Upper lobe of right lung (tissue), 1 donor: ENCODE measurements around the gene PPARD. TPM values are rescaled to one million over a fixed set of nuclear protein-coding genes. Genes with fewer than 3 reads are reported as not detected.
"Not testable (repeated sequence)": the region's sequence is repeated elsewhere in the genome, so short reads cannot be mapped to it uniquely, and the experiment has no call there.

Experiments
- ATAC-seq: fragments of 200-7000 bp; cut with Tn5 transposase; one replicate; pipeline ENCODE4 v1.9.1; 2020; ENCODE audit warnings: mild to moderate bottlenecking, moderate library complexity
- DNase-seq: peaks from one replicate; pipeline ENCODE4 v3.0.0-alpha.2; 2020
- H3K27ac ChIP-seq: fragments of 200-600 bp; one replicate; pipeline ENCODE4 v1.8.0; 2022
- H3K27me3 ChIP-seq: fragments of 200-600 bp; one replicate; pipeline ENCODE4 v1.8.0; 2022; ENCODE audit warnings: mild to moderate bottlenecking
- H3K36me3 ChIP-seq: fragments of 200-600 bp; one replicate; pipeline ENCODE4 v1.8.0; 2022
- H3K4me1 ChIP-seq: fragments of 200-600 bp; one replicate; pipeline ENCODE4 v1.8.0; 2022
- H3K4me3 ChIP-seq: fragments of 200-600 bp; one replicate; pipeline ENCODE4 v1.8.0; 2022; ENCODE audit warnings: mild to moderate bottlenecking
- H3K9me3 ChIP-seq: fragments of 200-600 bp; one replicate; pipeline ENCODE4 v1.8.0; 2022
- intact Hi-C: fragments of 100-400 bp; cut with DNase I; formaldehyde crosslinking; loops from one replicate; pipeline ENCODE4 v1.11.0; 2022
- total RNA-seq: library from RNA; stranded (reverse); fragmentation: NEBNext Ultra II Directional; extraction: Animal tissue kit (Norgen Biotek cat#: 25700); gene quantifications from one replicate; pipeline ENCODE4 v1.2.1, GENCODE V29; 2021
- TF ChIP-seq, protein P1 (sequence below): fragments of 200-600 bp; IDR thresholded peaks from one replicate; pipeline ENCODE4 v1.8.0; 2022; ENCODE audit warnings: antibody characterized with exemption
- donor health status: DM: no; HTN: yes; CAD: no; lungs with severe emphysema.

The PPARD gene
- total RNA-seq, 1 donor from 2014 or later, result 31.6 TPM

DNA sequence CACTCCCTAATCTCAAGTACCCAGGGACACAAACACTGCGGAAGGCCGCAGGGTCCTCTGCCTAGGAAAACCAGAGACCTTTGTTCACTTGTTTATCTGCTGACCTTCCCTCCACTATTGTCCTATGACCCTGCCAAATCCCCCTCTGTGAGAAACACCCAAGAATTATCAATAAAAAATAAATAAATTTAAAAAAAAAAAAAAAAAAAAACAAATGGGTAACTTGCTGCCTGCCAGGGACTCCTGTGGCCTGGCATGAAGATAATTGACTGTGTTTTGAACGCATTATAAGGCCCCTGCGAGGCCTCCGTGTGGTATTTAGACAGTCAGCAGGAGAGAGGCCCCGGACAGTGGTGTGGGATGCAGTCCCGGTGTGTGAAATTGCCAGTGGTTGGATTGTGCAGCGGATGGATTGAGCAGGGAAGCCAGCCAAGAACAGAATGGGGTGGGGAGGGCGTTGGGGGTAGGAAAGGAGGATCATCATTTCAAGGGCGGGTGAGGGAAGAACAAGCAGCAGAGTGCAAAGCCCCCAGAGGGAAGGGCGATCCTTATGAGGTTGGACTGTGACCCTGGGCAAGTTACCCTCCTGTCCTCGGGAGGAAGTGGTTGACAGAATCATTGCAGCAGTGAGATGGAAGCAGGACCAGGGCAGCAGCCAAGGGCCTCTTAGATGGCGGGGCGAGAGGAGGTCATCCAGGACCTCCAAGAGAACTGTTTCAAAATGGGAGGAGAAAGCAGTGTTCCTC is 43.3 kb downstream of the PPARD start:
- no peak overlapping the region for H3K27ac ChIP-seq
- no peaks in the 10 kb centered on the region for H3K9me3 ChIP-seq
- intact Hi-C loops, result no loop called here
- H3K4me3 ChIP-seq, result no peak overlapping the region
- H3K36me3 ChIP-seq, result no peaks in the 10 kb centered on the region
- TF ChIP-seq, protein P1, sequence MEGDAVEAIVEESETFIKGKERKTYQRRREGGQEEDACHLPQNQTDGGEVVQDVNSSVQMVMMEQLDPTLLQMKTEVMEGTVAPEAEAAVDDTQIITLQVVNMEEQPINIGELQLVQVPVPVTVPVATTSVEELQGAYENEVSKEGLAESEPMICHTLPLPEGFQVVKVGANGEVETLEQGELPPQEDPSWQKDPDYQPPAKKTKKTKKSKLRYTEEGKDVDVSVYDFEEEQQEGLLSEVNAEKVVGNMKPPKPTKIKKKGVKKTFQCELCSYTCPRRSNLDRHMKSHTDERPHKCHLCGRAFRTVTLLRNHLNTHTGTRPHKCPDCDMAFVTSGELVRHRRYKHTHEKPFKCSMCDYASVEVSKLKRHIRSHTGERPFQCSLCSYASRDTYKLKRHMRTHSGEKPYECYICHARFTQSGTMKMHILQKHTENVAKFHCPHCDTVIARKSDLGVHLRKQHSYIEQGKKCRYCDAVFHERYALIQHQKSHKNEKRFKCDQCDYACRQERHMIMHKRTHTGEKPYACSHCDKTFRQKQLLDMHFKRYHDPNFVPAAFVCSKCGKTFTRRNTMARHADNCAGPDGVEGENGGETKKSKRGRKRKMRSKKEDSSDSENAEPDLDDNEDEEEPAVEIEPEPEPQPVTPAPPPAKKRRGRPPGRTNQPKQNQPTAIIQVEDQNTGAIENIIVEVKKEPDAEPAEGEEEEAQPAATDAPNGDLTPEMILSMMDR, result no peak
- ATAC-seq (peak; percentile 39), DNase-seq (no peak)
- H3K27me3 ChIP-seq, result no peaks in the 10 kb centered on the region
- no peaks in the 10 kb centered on the region for H3K4me1 ChIP-seq

DNA sequence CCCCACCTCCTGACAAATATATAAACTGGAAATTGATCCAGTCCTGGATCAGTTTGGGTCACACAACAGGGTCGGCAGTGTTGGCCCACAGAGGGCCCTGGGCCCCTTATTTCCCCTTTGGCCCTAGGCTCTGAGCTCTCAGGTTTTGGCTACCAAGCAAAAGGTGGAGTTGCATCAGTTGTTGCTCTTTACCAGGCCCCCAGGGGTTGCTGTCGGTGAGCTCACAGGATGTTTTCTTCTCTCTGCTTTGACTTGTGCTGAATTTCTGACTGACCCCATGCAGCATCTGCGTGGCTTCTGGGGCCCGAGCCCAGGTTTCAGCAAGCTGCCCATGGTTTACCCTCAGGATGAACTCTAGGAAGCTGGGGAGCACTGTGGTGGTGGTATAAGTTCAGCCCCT is 44.6 kb downstream of the PPARD start:
- Histone ChIP-seq H3K36me3 (no peaks in the 10 kb centered on the region), H3K4me1 (peaks cover 9% of the 10 kb centered on the region), H3K27me3 (no peaks in the 10 kb centered on the region), H3K4me3 (no peak overlapping the region), H3K9me3 (no peaks in the 10 kb centered on the region), H3K27ac (no peak overlapping the region)
- ATAC-seq (no peak), DNase-seq (no peak)
- TF ChIP-seq, protein P1, result no peak
- intact Hi-C loops, result no loop called here

DNA sequence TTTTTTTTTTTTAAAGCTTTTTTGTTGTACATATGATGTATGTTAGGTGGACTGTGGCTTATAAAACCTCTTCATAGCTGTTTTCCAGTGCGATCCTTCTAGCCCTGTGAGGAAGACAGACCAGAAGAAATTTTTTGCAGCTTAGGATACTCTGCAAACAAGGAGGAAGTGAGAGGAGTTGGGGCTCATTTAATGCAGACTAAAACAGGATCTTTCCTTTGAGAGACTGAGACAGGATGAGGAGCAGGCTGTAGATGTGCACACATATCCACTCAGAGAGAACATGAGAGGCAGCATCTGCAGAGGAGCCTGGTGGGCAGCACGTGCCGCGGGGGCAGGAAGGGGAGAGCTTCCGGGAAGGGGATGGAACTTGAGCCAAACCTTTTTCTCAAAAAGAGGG is 45.7 kb downstream of the PPARD start:
- ATAC-seq, result no peak

DNA sequence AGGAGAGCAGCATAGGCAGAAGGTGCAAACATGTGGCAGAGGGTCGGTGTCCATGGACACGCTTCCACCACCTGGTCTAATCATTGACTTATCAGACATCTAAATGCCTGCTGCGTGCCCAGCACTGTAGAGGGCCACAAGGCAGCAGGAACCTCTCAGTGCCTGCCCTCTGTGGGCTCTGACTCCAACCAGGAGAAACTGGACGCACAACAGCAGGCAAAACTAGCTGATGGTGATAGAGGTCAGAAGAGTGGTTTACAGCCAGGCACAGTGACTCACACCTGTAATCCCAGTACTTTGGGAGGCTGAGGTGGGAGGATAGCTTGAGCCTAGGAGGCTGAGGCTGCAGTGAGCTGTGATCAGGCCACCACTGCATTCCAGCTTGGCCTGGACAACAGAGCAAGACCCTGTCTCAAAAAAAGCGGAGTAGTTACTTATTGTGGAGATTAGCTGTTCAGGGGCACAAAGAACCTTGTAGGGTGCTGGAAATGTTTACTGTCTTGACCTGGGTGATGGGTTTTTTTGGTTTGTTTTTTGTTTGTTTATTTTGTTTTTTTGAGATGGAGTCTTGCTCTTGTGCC is 46.5 kb downstream of the PPARD start:
- H3K27ac ChIP-seq, result no peak overlapping the region
- no peaks in the 10 kb centered on the region for H3K27me3 ChIP-seq
- no peak for DNase-seq
- no peak for ATAC-seq
- intact Hi-C loops, result no loop called here
- H3K4me3 ChIP-seq, result no peak overlapping the region
- no peaks in the 10 kb centered on the region for H3K9me3 ChIP-seq
- peaks cover 10% of the 10 kb centered on the region for H3K4me1 ChIP-seq
- no peaks in the 10 kb centered on the region for H3K36me3 ChIP-seq
- TF ChIP-seq, protein P1, result no peak

More for the DNA sequence above, 45.7 kb downstream of the PPARD start:
- Histone ChIP-seq H3K36me3 (no peaks in the 10 kb centered on the region), H3K27me3 (no peaks in the 10 kb centered on the region), H3K27ac (no peak overlapping the region), H3K4me1 (peaks cover 10% of the 10 kb centered on the region), H3K4me3 (no peak overlapping the region), H3K9me3 (no peaks in the 10 kb centered on the region)
- intact Hi-C loops, result no loop called here
- TF ChIP-seq, protein P1, result no peak
- no peak for DNase-seq

DNA sequence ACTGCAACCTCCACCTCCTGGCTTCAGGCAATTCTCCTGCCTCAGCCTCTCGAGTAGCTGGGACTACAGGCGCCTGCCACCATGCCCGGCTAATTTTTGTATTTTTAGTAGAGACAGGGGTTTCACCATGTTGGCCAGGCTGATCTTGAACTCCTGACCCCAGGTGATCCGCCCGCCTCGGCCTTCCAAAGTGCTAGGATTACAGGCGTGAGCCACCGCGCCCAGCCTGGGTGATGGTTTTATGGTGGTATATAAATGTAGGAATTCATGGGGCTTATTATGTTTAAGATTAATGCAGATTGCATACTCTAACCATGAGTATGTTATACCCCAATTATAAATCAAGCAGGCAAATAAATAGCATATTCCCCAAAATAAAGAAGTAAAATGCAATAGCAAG is 47.0 kb downstream of the PPARD start:
- intact Hi-C loops, H3K4me3 ChIP-seq, H3K27me3 ChIP-seq, DNase-seq, H3K9me3 ChIP-seq, ATAC-seq, H3K36me3 ChIP-seq, H3K27ac ChIP-seq: not testable (repeated sequence)
- peaks cover 14% of the 10 kb centered on the region for H3K4me1 ChIP-seq

DNA sequence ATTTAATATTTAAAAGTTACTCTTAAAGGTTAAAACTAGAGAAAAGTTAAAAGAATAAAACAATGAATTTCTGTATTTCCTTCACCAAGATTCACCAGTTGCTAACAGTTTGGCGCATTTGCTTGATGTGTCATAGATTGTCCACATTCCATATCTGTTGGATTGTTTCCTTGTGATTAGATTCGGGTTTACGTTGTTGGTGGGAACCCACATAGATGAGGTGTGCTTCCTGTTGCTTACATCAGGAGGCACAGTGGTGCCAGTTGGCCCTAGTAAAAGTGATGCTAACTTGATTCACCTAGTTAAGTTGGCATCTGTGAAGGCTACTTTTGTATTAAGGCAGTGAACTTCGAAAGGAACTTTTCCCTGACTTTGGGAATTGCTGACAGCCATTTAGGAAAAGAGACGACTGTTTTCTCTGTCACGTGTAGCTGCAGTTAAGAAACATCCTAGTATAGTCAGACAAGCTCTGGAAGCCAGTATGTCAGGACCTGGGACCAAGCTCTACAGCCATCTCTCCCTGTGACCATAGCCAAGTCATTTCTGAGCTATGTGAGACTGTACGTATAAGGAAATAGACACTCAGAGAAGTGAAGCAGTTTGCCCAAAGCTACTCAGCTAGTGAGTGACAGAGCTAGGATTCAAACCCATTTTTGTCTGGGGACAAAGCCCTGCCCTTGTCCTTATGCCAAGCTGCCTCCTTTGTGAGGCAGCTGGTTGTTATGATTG is 49.0 kb downstream of the PPARD start:
- intact Hi-C loops, result no loop called here
- DNase-seq, result no peak

More for the DNA sequence above, 49.0 kb downstream of the PPARD start:
- Histone ChIP-seq H3K4me1 (peaks cover 14% of the 10 kb centered on the region), H3K9me3 (no peaks in the 10 kb centered on the region), H3K27ac (peak overlapping the region; percentile 60), H3K4me3 (no peak overlapping the region), H3K27me3 (no peaks in the 10 kb centered on the region), H3K36me3 (no peaks in the 10 kb centered on the region)
- TF ChIP-seq, protein P1, result no peak
- ATAC-seq, result peak; percentile 34
